HepG2 (cell line): ENCODE data around the gene MLLT1. TPM values are rescaled to one million over a fixed set of nuclear protein-coding genes. Genes with fewer than 3 reads are reported as not detected.

Experiments
- AGO2 ChIP-seq: fragments of 200-400 bp; formaldehyde crosslinking; optimal IDR thresholded peaks from 2 replicates; pipeline ENCODE3; 2017; ENCODE audit warnings: mild to moderate bottlenecking, low read depth, low read length, moderate library complexity
- ARID4A ChIP-seq: sonication (generic); formaldehyde crosslinking; IDR thresholded peaks from 2 replicates; pipeline ENCODE4 v1.5.0; 2020; ENCODE audit warnings: mild to moderate bottlenecking, missing genetic modification reagents, borderline replicate concordance
- MAFG ChIP-seq: sonication (generic); formaldehyde crosslinking; IDR thresholded peaks from 2 replicates; pipeline ENCODE4 v1.5.1; 2020; ENCODE audit warnings: mild to moderate bottlenecking, missing genetic modification reagents
- ZNF317 ChIP-seq: sonication (generic); formaldehyde crosslinking; IDR thresholded peaks from 2 replicates; pipeline ENCODE4 v1.5.0; 2020; ENCODE audit warnings: mild to moderate bottlenecking, missing genetic modification reagents
- ZNF562 ChIP-seq: sonication (generic); formaldehyde crosslinking; IDR thresholded peaks from 2 replicates; pipeline ENCODE4 v1.8.0; 2022; ENCODE audit warnings: missing genetic modification reagents, borderline replicate concordance
- ZNF607 ChIP-seq: sonication (generic); formaldehyde crosslinking; IDR thresholded peaks from 2 replicates; pipeline ENCODE4 v1.5.1; 2020; ENCODE audit warnings: missing genetic modification reagents, mild to moderate bottlenecking, borderline replicate concordance
- polyA plus RNA-seq, 8 experiments: library from polyadenylated mRNA; depleted of rRNA in 3 of 8; stranded (reverse) in 7 of 8; unstranded in 1 of 8; fragments of >200 nt; fragmentation: Illumina TruSeq in 4 of 8; extraction: Trizol in 4 of 8; gene quantifications; 2 replicates each; pipeline versions ENCODE4 v1.2.1 to v1.2.3, GENCODE V29; 2011 to 2016; ENCODE audit warnings: low read depth in 4 of 8, missing spikeins in 1 of 8, mixed read lengths in 1 of 8; ENCODE audit not compliant: insufficient read depth in 1 of 8
- total RNA-seq, 5 experiments: library from RNA; depleted of rRNA; stranded (reverse); fragments of >200 nt; fragmentation: Illumina TruSeq; extraction: Trizol; gene quantifications; 2 replicates each; pipeline ENCODE4 v1.2.3, GENCODE V29; 2016; ENCODE audit warnings: low read depth in 1 of 5
- TF ChIP-seq, protein P1 (sequence below): sonication (generic); formaldehyde crosslinking; IDR thresholded peaks from 2 replicates; pipeline ENCODE4 v1.5.1; 2020; ENCODE audit warnings: mild to moderate bottlenecking, moderate library complexity, missing genetic modification reagents
- TF ChIP-seq, protein P2 (sequence below): sonication (generic); formaldehyde crosslinking; IDR thresholded peaks from 2 replicates; pipeline ENCODE4 v1.4.0; 2020; ENCODE audit warnings: mild to moderate bottlenecking, missing genetic modification reagents, borderline replicate concordance

The MLLT1 gene
- total and polyA plus RNA-seq, 2 of the 13 experiments (the other 11 are each of a cell fraction or from before 2014, with no cell fraction given): 11.7 to 12.2 TPM

- TF ChIP-seq ARID4A (CRISPR knock-in tag): no peak
- TF ChIP-seq ZNF607 (CRISPR knock-in tag): no peak
- TF ChIP-seq AGO2: peak; percentile 45
- TF ChIP-seq MAFG (CRISPR knock-in tag): no peak
- no peak for TF ChIP-seq ZNF562
- TF ChIP-seq ZNF317 (CRISPR knock-in tag): no peak
- TF ChIP-seq, protein P1, sequence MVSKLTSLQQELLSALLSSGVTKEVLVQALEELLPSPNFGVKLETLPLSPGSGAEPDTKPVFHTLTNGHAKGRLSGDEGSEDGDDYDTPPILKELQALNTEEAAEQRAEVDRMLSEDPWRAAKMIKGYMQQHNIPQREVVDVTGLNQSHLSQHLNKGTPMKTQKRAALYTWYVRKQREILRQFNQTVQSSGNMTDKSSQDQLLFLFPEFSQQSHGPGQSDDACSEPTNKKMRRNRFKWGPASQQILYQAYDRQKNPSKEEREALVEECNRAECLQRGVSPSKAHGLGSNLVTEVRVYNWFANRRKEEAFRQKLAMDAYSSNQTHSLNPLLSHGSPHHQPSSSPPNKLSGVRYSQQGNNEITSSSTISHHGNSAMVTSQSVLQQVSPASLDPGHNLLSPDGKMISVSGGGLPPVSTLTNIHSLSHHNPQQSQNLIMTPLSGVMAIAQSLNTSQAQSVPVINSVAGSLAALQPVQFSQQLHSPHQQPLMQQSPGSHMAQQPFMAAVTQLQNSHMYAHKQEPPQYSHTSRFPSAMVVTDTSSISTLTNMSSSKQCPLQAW (CRISPR knock-in tag): no peak
- TF ChIP-seq, protein P2, sequence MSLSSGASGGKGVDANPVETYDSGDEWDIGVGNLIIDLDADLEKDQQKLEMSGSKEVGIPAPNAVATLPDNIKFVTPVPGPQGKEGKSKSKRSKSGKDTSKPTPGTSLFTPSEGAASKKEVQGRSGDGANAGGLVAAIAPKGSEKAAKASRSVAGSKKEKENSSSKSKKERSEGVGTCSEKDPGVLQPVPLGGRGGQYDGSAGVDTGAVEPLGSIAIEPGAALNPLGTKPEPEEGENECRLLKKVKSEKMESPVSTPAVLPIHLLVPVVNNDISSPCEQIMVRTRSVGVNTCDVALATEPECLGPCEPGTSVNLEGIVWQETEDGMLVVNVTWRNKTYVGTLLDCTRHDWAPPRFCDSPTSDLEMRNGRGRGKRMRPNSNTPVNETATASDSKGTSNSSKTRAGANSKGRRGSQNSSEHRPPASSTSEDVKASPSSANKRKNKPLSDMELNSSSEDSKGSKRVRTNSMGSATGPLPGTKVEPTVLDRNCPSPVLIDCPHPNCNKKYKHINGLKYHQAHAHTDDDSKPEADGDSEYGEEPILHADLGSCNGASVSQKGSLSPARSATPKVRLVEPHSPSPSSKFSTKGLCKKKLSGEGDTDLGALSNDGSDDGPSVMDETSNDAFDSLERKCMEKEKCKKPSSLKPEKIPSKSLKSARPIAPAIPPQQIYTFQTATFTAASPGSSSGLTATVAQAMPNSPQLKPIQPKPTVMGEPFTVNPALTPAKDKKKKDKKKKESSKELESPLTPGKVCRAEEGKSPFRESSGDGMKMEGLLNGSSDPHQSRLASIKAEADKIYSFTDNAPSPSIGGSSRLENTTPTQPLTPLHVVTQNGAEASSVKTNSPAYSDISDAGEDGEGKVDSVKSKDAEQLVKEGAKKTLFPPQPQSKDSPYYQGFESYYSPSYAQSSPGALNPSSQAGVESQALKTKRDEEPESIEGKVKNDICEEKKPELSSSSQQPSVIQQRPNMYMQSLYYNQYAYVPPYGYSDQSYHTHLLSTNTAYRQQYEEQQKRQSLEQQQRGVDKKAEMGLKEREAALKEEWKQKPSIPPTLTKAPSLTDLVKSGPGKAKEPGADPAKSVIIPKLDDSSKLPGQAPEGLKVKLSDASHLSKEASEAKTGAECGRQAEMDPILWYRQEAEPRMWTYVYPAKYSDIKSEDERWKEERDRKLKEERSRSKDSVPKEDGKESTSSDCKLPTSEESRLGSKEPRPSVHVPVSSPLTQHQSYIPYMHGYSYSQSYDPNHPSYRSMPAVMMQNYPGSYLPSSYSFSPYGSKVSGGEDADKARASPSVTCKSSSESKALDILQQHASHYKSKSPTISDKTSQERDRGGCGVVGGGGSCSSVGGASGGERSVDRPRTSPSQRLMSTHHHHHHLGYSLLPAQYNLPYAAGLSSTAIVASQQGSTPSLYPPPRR: no peak
- TF ChIP-seq, all 625 proteins: peak for 2
These were observed 46.5 kb downstream of the MLLT1 start (continued) for GRCh38 chr19:6233056-6233826.
